AG09319 (cell line): ENCODE data around the gene PPP1R7.
A peak's percentile ranks its signal among the peaks of the same experiment; 100 is the strongest.

Experiments
- DNase-seq: peaks from one replicate; pipeline ENCODE4 v3.0.0-alpha.2; 2010; ENCODE audit warnings: low read depth; ENCODE audit errors: extremely low read depth
- TF ChIP-seq, protein P1 (sequence below): IDR thresholded peaks from 2 replicates; pipeline ENCODE4 v1.5.1; 2011; ENCODE audit warnings: low read depth, mild to moderate bottlenecking, inconsistent platforms, low read length, moderate library complexity

The PPP1R7 gene

DNA sequence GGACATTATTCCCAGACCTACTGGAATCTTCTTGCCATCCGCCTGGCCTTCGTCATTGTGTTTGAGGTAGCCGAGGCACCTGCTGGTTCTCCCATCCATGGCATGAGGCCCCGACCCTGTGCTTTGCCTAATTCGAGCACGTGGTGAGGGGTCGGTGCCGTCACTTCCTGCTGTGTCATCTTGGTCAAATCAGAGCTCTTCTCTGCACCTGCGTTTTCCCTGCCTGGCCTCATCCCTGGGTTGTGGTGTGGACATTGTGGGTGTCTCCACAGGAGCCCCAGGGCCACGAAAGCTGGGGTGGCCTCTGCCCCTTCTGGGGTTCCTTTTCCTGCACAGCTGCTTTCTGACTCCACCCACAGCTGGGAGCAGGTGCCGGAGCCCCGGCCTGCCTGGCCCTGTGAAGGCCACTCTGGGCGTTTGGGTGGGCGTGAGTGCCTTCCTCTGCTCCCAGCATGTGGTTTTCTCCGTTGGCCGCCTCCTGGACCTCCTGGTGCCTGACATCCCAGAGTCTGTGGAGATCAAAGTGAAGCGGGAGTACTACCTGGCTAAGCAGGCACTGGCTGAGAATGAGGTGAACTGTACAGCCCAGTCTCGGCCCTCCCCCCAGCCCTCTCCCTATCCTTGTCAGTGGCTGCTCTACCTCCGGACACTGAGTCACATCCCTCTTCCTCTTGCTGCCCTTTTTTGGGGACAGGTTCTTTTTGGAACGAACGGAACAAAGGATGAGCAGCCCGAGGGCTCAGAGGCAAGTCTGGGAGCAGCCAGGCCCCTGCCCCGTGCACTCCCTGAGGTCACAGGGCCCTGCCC, 73.1 kb downstream of the PPP1R7 start:
- DNase-seq = no peak
- TF ChIP-seq, protein P1, sequence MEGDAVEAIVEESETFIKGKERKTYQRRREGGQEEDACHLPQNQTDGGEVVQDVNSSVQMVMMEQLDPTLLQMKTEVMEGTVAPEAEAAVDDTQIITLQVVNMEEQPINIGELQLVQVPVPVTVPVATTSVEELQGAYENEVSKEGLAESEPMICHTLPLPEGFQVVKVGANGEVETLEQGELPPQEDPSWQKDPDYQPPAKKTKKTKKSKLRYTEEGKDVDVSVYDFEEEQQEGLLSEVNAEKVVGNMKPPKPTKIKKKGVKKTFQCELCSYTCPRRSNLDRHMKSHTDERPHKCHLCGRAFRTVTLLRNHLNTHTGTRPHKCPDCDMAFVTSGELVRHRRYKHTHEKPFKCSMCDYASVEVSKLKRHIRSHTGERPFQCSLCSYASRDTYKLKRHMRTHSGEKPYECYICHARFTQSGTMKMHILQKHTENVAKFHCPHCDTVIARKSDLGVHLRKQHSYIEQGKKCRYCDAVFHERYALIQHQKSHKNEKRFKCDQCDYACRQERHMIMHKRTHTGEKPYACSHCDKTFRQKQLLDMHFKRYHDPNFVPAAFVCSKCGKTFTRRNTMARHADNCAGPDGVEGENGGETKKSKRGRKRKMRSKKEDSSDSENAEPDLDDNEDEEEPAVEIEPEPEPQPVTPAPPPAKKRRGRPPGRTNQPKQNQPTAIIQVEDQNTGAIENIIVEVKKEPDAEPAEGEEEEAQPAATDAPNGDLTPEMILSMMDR = no peak

- no peak for DNase-seq
- TF ChIP-seq, protein P1 = peak; percentile 4
These were observed 74.0 kb downstream of the PPP1R7 start for GRCh38 chr2:241224018-241224850.

DNA sequence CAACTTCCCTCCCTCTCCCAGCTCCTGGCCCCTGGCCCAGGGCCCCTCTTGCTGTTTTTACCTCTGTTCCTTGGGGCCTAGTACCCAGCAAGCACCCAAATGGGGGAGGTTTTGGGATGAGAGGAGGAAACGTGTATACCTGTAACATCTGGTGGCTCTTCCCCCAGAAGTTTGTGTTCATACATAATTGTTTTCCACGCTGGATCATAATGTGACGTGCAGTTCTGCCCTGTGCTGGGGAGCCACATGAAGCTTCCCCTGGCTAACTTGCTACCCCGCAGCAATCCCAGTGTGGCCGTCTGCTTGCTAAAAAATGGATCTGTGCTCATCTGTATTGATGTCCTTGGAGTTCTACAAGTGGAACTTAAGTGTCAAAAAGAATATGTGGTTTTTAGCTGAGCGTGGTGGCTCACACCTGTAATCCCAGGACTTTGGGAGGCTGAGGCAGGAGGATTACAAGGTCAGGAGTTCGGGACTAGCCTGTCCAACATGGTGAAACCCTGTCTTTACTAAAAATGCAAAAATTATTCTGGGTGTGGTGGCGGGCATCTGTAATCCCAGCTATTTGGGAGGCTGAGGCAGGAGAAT, 74.7 kb downstream of the PPP1R7 start:
- TF ChIP-seq, protein P1 = no peak
- no peak for DNase-seq

- no peak for DNase-seq
- TF ChIP-seq, protein P1 = no peak
These were observed 75.3 kb downstream of the PPP1R7 start for GRCh38 chr2:241225545-241225944.

DNA sequence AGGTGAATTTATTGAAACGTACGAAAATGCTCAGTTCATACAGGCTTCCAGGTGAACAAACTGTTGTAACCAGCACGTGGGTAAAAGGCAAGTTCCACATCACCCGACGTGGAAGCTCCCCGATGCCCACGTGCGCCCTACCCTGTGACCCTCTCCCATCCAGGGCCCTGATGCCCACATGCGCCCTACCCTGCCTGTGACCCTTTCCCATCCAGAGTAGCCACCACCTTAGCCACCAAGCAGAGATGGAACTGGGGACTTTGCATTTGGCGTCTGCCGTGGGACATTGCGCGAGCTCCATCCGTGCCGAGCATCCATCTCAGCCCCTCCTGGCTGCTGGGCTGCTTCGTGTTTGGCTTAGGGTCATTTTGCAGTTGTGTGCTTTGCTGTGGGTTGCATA, 75.7 kb downstream of the PPP1R7 start:
- TF ChIP-seq, protein P1 = no peak
- no peak for DNase-seq

GRCh38 chr2:241226723-241227572, 76.7 kb downstream of the PPP1R7 start:
- TF ChIP-seq, protein P1 = no peak

More at GRCh38 chr2:241226723-241227572, 76.7 kb downstream of the PPP1R7 start:
- DNase-seq = no peak
